Stimulated activated CD4-positive, alpha-beta T cell treated with anti-CD3 and anti-CD28 coated beads, Interleukin-12 subunit alpha, Interleukin-12 subunit beta, amount 100 ng/mL, for 48 hours (primary cell): ENCODE data around the gene AGBL4.

ENCODE experiments used
- DNase-seq, 3 donors: peaks; one replicate each; pipeline ENCODE4 v3.0.0-alpha.2; 2020; ENCODE audit warnings: low read depth in 2 of 3, low spot score in 1 of 3

Gene AGBL4

DNA sequence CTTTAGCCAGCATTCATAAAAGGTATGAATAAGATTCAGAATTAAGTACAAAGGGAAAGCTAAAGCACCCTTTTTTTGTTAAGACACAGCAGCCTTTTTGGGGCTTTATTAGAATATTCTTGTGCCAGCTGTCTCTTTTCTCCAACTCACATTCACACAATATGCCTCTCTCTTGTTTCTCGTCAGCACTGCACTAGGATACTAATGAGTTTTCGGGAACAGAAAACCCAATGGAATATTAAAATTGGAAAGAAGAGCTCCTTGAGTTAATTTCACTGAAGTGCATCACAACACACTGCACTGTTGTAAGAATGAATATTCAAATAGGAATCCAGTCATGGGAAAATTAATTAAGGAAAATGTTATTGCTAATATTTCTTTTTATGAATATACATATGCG lies 836.7 kb downstream of the AGBL4 start:
- DNase-seq = no peak

GRCh38 chr1:49185450-49185980 lies 838.2 kb downstream of the AGBL4 start:
- no peak for DNase-seq

DNA sequence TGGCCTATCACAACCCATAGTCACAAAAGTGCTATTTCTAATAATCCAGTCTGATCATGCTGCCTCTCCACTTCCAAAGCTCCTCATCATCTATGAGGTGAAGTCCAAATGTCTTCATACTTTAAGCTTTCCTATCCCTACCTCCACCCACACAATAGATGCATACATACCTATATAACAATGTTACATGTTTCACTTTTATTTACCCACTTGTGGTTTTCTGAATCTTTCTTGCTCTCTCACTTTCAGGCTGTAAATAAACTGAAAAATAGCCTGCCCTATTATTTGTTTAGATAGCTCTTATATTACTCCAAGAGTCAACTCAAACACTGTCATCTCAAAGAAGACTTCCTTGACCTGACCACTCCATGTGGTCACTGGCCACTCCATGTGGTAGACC lies 840.3 kb downstream of the AGBL4 start:
- DNase-seq = no peak

DNA sequence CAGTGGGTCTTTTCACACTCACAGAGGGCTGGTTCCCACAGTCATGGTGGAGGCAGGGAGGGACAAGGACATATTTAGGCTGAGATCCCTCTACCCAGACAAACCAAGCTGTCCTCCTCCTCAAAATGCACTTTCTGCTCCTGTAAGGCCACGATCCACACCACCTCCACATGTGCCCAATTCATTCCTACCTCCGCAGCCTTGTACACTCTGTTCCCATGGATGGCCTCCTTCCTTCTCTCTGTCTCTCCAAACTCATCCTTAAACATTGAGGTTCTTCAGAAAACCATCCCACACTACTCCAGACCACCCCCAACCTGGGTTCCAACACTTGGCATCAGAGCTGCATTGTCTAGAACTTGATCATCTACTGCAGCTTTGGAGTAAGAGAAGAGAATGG lies 842.7 kb downstream of the AGBL4 start:
- no peak for DNase-seq

DNA sequence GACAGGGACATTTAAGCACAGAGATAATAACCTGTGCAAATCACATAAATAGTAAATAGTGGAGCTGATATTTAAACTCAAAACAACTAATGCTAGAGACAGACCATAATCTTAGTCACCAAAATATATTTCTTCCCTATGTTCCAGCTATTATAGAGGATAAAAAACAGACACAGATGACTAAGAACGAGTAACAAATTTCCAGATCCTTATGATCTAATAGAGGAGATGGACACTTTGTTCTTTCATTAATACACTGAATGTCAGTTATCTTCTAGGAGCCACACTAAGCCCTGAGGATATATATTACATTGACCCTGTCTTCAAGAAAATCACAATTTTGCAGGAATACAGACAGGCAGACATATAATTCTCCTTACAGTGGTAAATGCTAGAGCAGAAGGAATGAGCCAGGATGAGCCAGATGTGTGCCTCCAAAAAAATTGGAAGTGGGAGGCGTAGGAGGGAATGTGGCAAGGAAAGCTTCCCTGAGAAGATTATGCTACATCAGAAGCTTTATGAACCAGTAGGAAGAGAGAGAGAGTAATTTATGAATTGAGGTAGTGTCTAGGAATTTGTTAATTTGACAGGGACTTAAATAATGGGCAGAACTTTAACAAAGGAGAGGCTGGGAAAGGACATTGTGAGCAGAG lies 851.7 kb downstream of the AGBL4 start:
- no peak for DNase-seq

GRCh38 chr1:49166031-49166430 lies 857.7 kb downstream of the AGBL4 start:
- DNase-seq = no peak

DNA sequence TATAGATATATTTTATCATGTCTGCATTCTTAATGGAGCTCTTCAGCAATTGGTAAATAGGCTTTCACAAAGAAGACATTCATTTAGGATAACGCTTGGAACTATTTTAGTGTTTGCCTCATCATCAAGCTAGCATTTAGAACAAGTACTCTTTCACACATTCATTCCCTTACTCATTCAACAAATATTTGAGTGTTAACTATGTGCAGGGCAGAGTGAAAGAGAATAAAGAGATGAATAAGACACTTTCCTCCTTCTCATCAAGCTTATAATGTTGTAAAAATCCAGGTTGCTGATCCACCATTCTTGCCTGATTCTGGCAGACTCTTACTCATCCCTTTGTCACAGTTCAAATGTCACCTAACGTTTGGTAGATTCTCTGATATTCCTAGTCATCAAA lies 860.7 kb downstream of the AGBL4 start:
- no peak for DNase-seq

DNA sequence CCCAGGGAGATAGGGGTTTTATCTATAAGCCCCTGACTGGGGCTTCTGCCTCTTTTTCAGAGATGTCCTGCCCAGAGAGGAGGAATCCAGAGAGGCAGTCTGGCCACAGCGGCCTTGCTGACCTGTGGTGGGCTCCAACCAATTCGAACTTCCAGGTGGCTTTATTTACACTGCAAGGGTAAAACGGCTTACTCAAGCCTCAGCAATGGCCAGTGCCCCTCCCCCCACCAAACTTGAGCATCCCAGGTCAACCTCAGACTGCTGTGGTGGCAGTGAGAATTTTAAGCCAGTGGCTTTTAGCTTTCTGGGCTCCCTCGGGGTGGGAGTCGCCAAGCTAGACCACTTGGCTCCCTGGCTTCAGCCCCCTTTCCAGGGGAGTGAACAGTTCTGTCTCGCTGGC lies 863.1 kb downstream of the AGBL4 start:
- no peak for DNase-seq

GRCh38 chr1:49136738-49137251 lies 887.0 kb downstream of the AGBL4 start:
- DNase-seq = no peak

DNA sequence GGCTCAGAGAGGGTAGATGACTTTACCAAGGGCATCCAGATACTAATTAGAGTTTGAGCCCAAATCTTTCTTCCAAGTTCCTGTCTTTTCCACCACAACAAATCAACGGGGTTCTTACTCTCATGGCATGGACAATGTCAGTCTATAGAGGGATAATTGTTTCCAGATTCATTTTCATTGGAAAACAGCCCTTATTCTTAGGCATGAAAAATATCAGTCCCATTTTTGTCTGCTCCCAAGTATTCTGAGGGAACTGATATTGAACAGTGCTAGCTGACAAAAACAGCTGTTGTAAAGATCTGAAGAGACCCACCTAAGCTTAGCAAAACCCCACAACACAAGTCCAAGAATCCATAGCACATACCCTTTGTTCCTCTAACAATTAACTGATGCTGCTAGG lies 898.0 kb downstream of the AGBL4 start:
- DNase-seq = no peak

GRCh38 chr1:49111931-49112330 lies 911.8 kb downstream of the AGBL4 start:
- no peak for DNase-seq

GRCh38 chr1:49106445-49106844 lies 917.3 kb downstream of the AGBL4 start:
- DNase-seq = no peak

GRCh38 chr1:49104575-49104974 lies 919.2 kb downstream of the AGBL4 start:
- no peak for DNase-seq

DNA sequence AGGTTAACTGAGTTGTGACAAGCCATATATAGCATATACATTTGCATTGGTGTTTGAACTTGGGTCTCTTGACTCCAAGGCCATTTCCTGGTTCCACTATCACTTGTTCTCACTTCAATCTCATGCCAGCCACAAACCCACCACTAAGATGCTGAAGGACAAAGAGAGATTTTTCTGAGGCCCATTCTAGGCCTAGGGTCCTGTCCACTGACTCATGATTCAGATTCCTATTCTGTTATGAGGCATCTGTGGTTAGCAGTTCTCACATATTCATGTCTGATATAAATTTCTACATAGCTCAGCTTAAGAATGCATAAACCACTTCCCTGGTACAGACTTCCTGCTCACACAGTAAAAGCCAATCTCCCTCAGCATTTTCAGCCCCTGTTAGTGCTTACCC lies 921.0 kb downstream of the AGBL4 start:
- DNase-seq = no peak

- no peak for DNase-seq
Observed at GRCh38 chr1:49098866-49099265, 924.9 kb downstream of the AGBL4 start.

- no peak for DNase-seq
Observed at GRCh38 chr1:49086327-49086726, 937.4 kb downstream of the AGBL4 start.

GRCh38 chr1:49085079-49085478 lies 938.7 kb downstream of the AGBL4 start:
- no peak for DNase-seq

DNA sequence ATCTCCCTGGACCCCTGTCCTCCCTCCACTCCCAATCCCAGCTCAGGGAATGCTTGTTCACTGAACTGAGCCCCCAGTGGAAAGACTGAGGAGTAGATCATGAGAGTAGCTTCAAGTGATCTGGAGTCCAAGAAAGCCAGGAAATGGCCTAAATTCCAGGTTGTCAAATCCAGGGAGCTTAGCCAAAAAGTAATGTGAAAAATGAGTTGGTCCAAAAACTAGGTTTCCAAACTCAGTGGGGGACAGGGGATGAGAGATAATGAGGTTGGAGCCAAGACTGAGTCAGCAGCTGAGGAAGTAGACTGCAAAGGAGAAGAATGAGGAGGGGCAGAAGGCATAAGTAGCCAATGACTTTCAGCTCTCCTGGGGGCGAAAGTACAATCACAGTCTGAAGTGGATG lies 963.0 kb downstream of the AGBL4 start:
- no peak for DNase-seq

DNA sequence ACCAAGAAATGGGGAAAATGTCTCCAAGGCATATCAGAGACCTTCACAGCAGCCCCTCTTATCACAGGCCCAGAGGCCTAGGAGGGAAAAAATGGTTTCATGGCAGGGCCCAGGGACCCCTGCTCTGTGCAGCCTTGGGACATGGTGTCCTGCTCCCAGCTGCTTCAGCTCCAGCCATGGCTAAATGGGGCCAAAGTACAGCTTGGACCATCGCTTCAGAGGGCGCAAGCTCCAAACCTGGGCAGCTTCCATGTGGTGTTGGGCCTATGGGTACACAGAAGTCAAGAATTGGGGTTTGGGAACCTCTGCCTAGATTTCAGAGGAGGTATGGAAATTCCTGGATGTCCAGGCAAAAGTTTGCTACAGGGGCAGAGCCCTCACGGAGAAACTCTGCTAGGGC lies 964.7 kb downstream of the AGBL4 start:
- DNase-seq = no peak

- DNase-seq = no peak
Observed at GRCh38 chr1:49052102-49052501, 971.7 kb downstream of the AGBL4 start.

- DNase-seq = no peak
Observed at GRCh38 chr1:49051647-49052046, 972.1 kb downstream of the AGBL4 start.

DNA sequence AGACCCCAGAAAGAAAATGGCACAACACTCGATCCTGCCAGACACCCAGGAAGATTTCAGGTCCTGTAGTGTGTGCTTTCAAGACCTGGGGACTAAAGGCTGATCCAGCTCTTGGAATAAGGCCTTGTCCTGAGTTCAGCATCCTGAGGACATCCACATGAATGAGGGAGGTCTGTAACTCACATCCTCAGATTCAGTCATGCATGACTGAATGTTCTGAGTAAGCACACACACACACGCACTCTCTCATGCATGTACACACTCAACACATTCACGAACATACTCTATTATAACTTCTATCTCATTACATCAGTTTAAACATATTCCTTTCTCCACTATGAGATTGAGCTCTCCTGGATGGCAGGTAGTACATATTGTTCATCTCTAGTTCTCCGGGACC lies 973.7 kb downstream of the AGBL4 start:
- DNase-seq = no peak

GRCh38 chr1:49048188-49048587 lies 975.6 kb downstream of the AGBL4 start:
- no peak for DNase-seq
